Endothelial cell (in vitro differentiated cells): Measurements from ENCODE around the gene TMEM147. TPM values are rescaled to one million over a fixed set of nuclear protein-coding genes. Genes with fewer than 3 reads are reported as not detected.

ENCODE experiments used
- DNase-seq: peaks from one replicate; pipeline ENCODE4 v3.0.0; 2021; ENCODE audit warnings: low spot score
- H3K27ac Mint-ChIP-seq: one replicate; pipeline ENCODE4 v1.8.0; 2021; ENCODE audit warnings: mixed read lengths, inconsistent platforms; ENCODE audit not compliant: unreplicated experiment
- H3K27me3 Mint-ChIP-seq: one replicate; pipeline ENCODE4 v1.8.0; 2021; ENCODE audit warnings: mild to moderate bottlenecking, moderate library complexity, mixed read lengths, inconsistent platforms; ENCODE audit not compliant: unreplicated experiment
- H3K36me3 Mint-ChIP-seq: one replicate; pipeline ENCODE4 v1.8.0; 2021; ENCODE audit warnings: mild to moderate bottlenecking, low read depth, mixed read lengths, inconsistent platforms; ENCODE audit not compliant: unreplicated experiment
- H3K4me1 Mint-ChIP-seq: one replicate; pipeline ENCODE4 v1.8.0; 2021; ENCODE audit warnings: mild to moderate bottlenecking, mixed read lengths, inconsistent platforms; ENCODE audit not compliant: unreplicated experiment
- H3K4me3 Mint-ChIP-seq: one replicate; pipeline ENCODE4 v1.8.0; 2021; ENCODE audit warnings: mild to moderate bottlenecking, mixed read lengths, inconsistent platforms; ENCODE audit not compliant: unreplicated experiment
- H3K9me3 Mint-ChIP-seq: one replicate; pipeline ENCODE4 v1.8.0; 2021; ENCODE audit warnings: mixed read lengths, inconsistent platforms; ENCODE audit not compliant: unreplicated experiment
- CTCF ChIP-seq: fragments of 200-600 bp; sonication (generic); IDR thresholded peaks from one replicate; pipeline ENCODE4 v1.5.0; 2021; ENCODE audit warnings: antibody characterized with exemption; ENCODE audit not compliant: unreplicated experiment
- total RNA-seq: library from RNA; stranded (reverse); fragmentation: NEBNext Ultra II Directional; extraction: Animal tissue kit (Norgen Biotek cat#: 25700); gene quantifications from one replicate; pipeline ENCODE4 v1.2.1, GENCODE V29; 2021; ENCODE audit not compliant: unreplicated experiment

The TMEM147 gene
- total RNA-seq, 1 donor from 2014 or later, result 62.0 TPM

GRCh38 chr19:35595928-35596327 is 50.5 kb downstream of the TMEM147 start:
- H3K4me1 Mint-ChIP-seq, result no peaks in the 10 kb centered on the region
- no peak overlapping the region for H3K27ac Mint-ChIP-seq
- no peaks in the 10 kb centered on the region for H3K36me3 Mint-ChIP-seq
- H3K9me3 Mint-ChIP-seq, result no peaks in the 10 kb centered on the region
- H3K27me3 Mint-ChIP-seq, result no peaks in the 10 kb centered on the region
- no peak for DNase-seq
- no peak overlapping the region for H3K4me3 Mint-ChIP-seq
- TF ChIP-seq CTCF, result no peak

GRCh38 chr19:35596366-35596999 is 51.1 kb downstream of the TMEM147 start:
- no peaks in the 10 kb centered on the region for H3K4me1 Mint-ChIP-seq
- no peak for TF ChIP-seq CTCF
- H3K27ac Mint-ChIP-seq, result no peak overlapping the region
- no peak for DNase-seq
- H3K4me3 Mint-ChIP-seq, result no peak overlapping the region
- no peaks in the 10 kb centered on the region for H3K9me3 Mint-ChIP-seq
- H3K36me3 Mint-ChIP-seq, result no peaks in the 10 kb centered on the region
- H3K27me3 Mint-ChIP-seq, result no peaks in the 10 kb centered on the region

Other genes with a start within 250 kb of the TMEM147 start
- gene CD22, start 216.4 kb upstream of the TMEM147 start, total RNA-seq, result not detected
- gene FFAR1, start 197.7 kb upstream of the TMEM147 start, total RNA-seq, result not detected
- gene FFAR3, start 187.2 kb upstream of the TMEM147 start, total RNA-seq, result not detected
- not detected for gene GPR42, start 174.6 kb upstream of the TMEM147 start, total RNA-seq
- 0.46 TPM for gene FFAR2, start 97.4 kb upstream of the TMEM147 start, total RNA-seq
- not detected for gene KRTDAP, start 55.2 kb upstream of the TMEM147 start, total RNA-seq
- 56.9 TPM for gene DMKN, start 32.0 kb upstream of the TMEM147 start, total RNA-seq
- gene SBSN, start 17.3 kb upstream of the TMEM147 start, total RNA-seq, result 0.18 TPM
- gene GAPDHS, start 12.2 kb upstream of the TMEM147 start, total RNA-seq, result not detected
- not detected for gene ATP4A, start 18.0 kb downstream of the TMEM147 start, total RNA-seq
- not detected for gene PMIS2, start 40.5 kb downstream of the TMEM147 start, total RNA-seq
- 30.2 TPM for gene HAUS5, start 67.1 kb downstream of the TMEM147 start, total RNA-seq
- 116 TPM for gene RBM42, start 83.4 kb downstream of the TMEM147 start, total RNA-seq
- 1,894 TPM for gene ETV2, start 96.1 kb downstream of the TMEM147 start, total RNA-seq
- 428 TPM for gene COX6B1, start 102.7 kb downstream of the TMEM147 start, total RNA-seq
- gene UPK1A, start 120.9 kb downstream of the TMEM147 start, total RNA-seq, result not detected
- not detected for gene ZBTB32, start 158.9 kb downstream of the TMEM147 start, total RNA-seq
- 51.7 TPM for gene KMT2B, start 172.4 kb downstream of the TMEM147 start, total RNA-seq
- gene IGFLR1, start 196.8 kb downstream of the TMEM147 start, total RNA-seq, result 3.2 TPM
- gene U2AF1L4, start 199.8 kb downstream of the TMEM147 start, total RNA-seq, result 12.0 TPM
- gene PSENEN, start 200.0 kb downstream of the TMEM147 start, total RNA-seq, result 99.0 TPM
- gene LIN37, start 202.9 kb downstream of the TMEM147 start, total RNA-seq, result 9.0 TPM
- not detected for gene HSPB6, start 211.4 kb downstream of the TMEM147 start, total RNA-seq
- gene PROSER3, start 212.6 kb downstream of the TMEM147 start, total RNA-seq, result 15.0 TPM
- gene ARHGAP33, start 229.9 kb downstream of the TMEM147 start, total RNA-seq, result 8.5 TPM